ENCODE results near the gene DICER1.

DNA sequence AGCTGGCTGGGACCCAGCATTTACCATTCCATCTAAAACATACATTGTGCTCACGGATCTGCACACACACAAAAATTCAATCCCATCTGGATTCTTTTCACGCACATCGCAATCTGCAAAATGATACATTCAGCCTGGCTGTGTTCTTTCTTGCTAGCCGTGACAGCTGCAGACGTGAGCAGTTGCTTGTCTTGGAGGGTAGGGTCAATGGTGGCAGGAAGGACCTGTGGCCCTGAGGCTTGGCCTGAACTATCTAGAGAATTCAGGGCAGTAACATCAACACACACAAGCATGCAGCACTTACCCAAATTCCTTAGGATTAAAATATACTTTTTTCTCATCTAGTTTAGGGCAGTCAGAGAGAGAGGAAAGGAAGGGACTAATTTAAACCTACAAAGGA lies 72.0 kb downstream of the DICER1 start:
- no peak for TF ChIP-seq CTCF (IDR thresholded peaks at IDR 0.05; ENCODE audit: low read depth, low read length)
- TF ChIP-seq EZH2phosphoT487 (IDR thresholded peaks at IDR 0.05; ENCODE audit: low read depth), result no peak
